ENCODE data around the gene MBP.

Gene MBP

GRCh38 chr18:77061281-77061945 is 71.2 kb downstream of the MBP start:
- no peak for DNase-seq

- DNase-seq, result no peak
These were observed 72.4 kb downstream of the MBP start for GRCh38 chr18:77060151-77060550.

GRCh38 chr18:77059294-77059916 is 73.2 kb downstream of the MBP start:
- no peak for DNase-seq

GRCh38 chr18:77058290-77058835 is 74.2 kb downstream of the MBP start:
- no peak for DNase-seq

- DNase-seq, result no peak
These were observed 75.6 kb downstream of the MBP start for GRCh38 chr18:77057006-77057395.

- DNase-seq, result peak; percentile 50
These were observed 76.1 kb downstream of the MBP start for GRCh38 chr18:77056344-77057005.

- DNase-seq, result no peak
These were observed 76.9 kb downstream of the MBP start for GRCh38 chr18:77055429-77056300.

- peak; percentile 67 for DNase-seq
These were observed 77.8 kb downstream of the MBP start for GRCh38 chr18:77054606-77055428.

- DNase-seq, result no peak
These were observed 78.3 kb downstream of the MBP start for GRCh38 chr18:77054288-77054605.

GRCh38 chr18:77053616-77054287 is 78.8 kb downstream of the MBP start:
- DNase-seq, result no peak

- DNase-seq, result no peak
These were observed 79.6 kb downstream of the MBP start for GRCh38 chr18:77052983-77053309.

- DNase-seq, result no peak
These were observed 80.1 kb downstream of the MBP start for GRCh38 chr18:77052297-77052982.

GRCh38 chr18:77051581-77052296 is 80.8 kb downstream of the MBP start:
- no peak for DNase-seq

- DNase-seq, result no peak
These were observed 82.6 kb downstream of the MBP start for GRCh38 chr18:77049938-77050337.

GRCh38 chr18:77047803-77048419 is 84.7 kb downstream of the MBP start:
- DNase-seq, result no peak

- DNase-seq, result no peak
These were observed 85.6 kb downstream of the MBP start for GRCh38 chr18:77046994-77047393.

GRCh38 chr18:77046409-77046808 is 86.2 kb downstream of the MBP start:
- DNase-seq, result no peak

GRCh38 chr18:77045677-77046076 is 86.9 kb downstream of the MBP start:
- DNase-seq, result no peak

- DNase-seq, result no peak
These were observed 87.5 kb downstream of the MBP start for GRCh38 chr18:77044866-77045664.

All from retina (tissue), 1 donor.